ENCODE data around the gene ARSJ. TPM values are rescaled to one million over a fixed set of nuclear protein-coding genes. Genes with fewer than 3 reads are reported as not detected.

ARSJ gene
- total and polyA plus RNA-seq, 2 of the 8 experiments (the other 6 are each of a cell fraction or from before 2014, with no cell fraction given), result 1.4 to 6.3 TPM

GRCh38 chr4:113907559-113907958, 71.9 kb downstream of the ARSJ start:
- DNase-seq (ENCODE audit: low read depth in 1 of 2, low spot score in 2 of 2) (no peak), FAIRE-seq (no peak)
- H3K4me3 ChIP-seq (ENCODE audit: extremely low read depth in 1 of 4, insufficient read depth in 2 of 4, low read depth in 3 of 4, low read length in 4 of 4), result no peak overlapping the region
- ChIA-PET POLR2A (ENCODE audit: partially characterized antibody) (no interaction called here), CTCF (ENCODE audit: partially characterized antibody) (no interaction called here)
- no peak overlapping the region for H3K4ac ChIP-seq (replicated peaks; ENCODE audit: insufficient read length, low read depth, low read length)
- no peaks in the 10 kb centered on the region; the same call in 1 of the 2 replicates for H3K23me2 ChIP-seq (ENCODE audit: low read depth, low read length)
- no peak overlapping the region for H2BK15ac ChIP-seq (ENCODE audit: low read length)
- H2BK12ac ChIP-seq (ENCODE audit: low read depth, low read length), result no peak overlapping the region
- H2BK5ac ChIP-seq (ENCODE audit: low read depth, low read length), result no peak overlapping the region
- 88% methylated on average over 1 of the region's 1 CpG; no CpG with 5 or more reads in 1 of the 2 experiments for WGBS, 2 experiments (ENCODE audit: extremely low coverage in 1 of 2, insufficient coverage in 1 of 2, insufficient read length in 1 of 2, insufficient replicate concordance in 2 of 2, low coverage in 1 of 2, low lambda C conversion rate in 2 of 2, missing lambda C conversion rate in 1 of 2)
- H3K9me3 ChIP-seq (ENCODE audit: insufficient read depth in 2 of 2, low read depth in 1 of 2, low read length in 1 of 2), result no peaks in the 10 kb centered on the region
- no peak overlapping the region for H4K91ac ChIP-seq (replicated peaks; ENCODE audit: insufficient read length, low read length)
- H3K27me3 ChIP-seq (replicated peaks in 1 of 4; ENCODE audit: control insufficient read depth in 3 of 4, extremely low read depth in 1 of 4, insufficient read depth in 3 of 4, low read length in 3 of 4), result no peaks in the 10 kb centered on the region
- no peaks in the 10 kb centered on the region for H3K36me3 ChIP-seq (ENCODE audit: control insufficient read depth in 2 of 4, insufficient read depth in 4 of 4, low read length in 3 of 4)
- H3K27ac ChIP-seq (ENCODE audit: low read depth, low read length), result no peak overlapping the region
- no peaks in the 10 kb centered on the region for H3K79me1 ChIP-seq (ENCODE audit: low read depth, low read length)
- no peak overlapping the region for H3K56ac ChIP-seq (replicated peaks; ENCODE audit: insufficient read length, low read depth, low read length)
- H3K18ac ChIP-seq (ENCODE audit: extremely low read depth, low read length), result no peak overlapping the region
- H3K79me2 ChIP-seq (ENCODE audit: control insufficient read depth in 1 of 2, insufficient read depth in 2 of 2, low read length in 2 of 2), result no peaks in the 10 kb centered on the region
- no peaks in the 10 kb centered on the region for H3K4me1 ChIP-seq (replicated peaks in 1 of 4; ENCODE audit: control insufficient read depth in 3 of 4, insufficient read depth in 4 of 4, low read length in 3 of 4)
- H2BK20ac ChIP-seq (ENCODE audit: low read length), result no peak overlapping the region
- no peak overlapping the region for H2AK5ac ChIP-seq (ENCODE audit: low read depth, low read length)
- H3K14ac ChIP-seq (ENCODE audit: insufficient read length), result no peak overlapping the region
- H4K5ac ChIP-seq (ENCODE audit: insufficient read length, low read depth, low read length), result no peak overlapping the region
- no peaks in the 10 kb centered on the region for H4K20me1 ChIP-seq (replicated peaks in 1 of 2; ENCODE audit: control insufficient read depth in 1 of 2, insufficient read depth in 2 of 2, low read length in 2 of 2)
- no peak overlapping the region for H3K23ac ChIP-seq (ENCODE audit: insufficient read length)
- no peak overlapping the region for H4K8ac ChIP-seq (ENCODE audit: extremely low read depth, insufficient read depth, low read length)
- no peak overlapping the region for H3K9ac ChIP-seq (replicated peaks in 1 of 4; ENCODE audit: extremely low read depth in 1 of 4, low read depth in 3 of 4, low read length in 3 of 4)
- no peak overlapping the region for H2AFZ ChIP-seq (ENCODE audit: low read length)
- H2BK120ac ChIP-seq (replicated peaks; ENCODE audit: low read depth, low read length), result no peak overlapping the region
- no peak overlapping the region for H3K4me2 ChIP-seq (ENCODE audit: insufficient read depth in 1 of 2, low read depth in 2 of 2, low read length in 2 of 2)
- TF ChIP-seq POU5F1 (IDR thresholded peaks at IDR 0.05; ENCODE audit: low read depth, low read length) (no peak), HDAC6 (IDR thresholded peaks at IDR 0.05; ENCODE audit: low read depth, low read length) (no peak), MAFK (IDR thresholded peaks at IDR 0.05; ENCODE audit: low read depth, low read length) (no peak), HDAC2 (IDR thresholded peaks at IDR 0.05; ENCODE audit: borderline replicate concordance in 1 of 2, low read depth in 2 of 2, low read length in 2 of 2) (no peak), PHF8 (conservative IDR thresholded peaks at IDR 0.05; ENCODE audit: low read depth, low read length) (no peak), TEAD4 (IDR thresholded peaks at IDR 0.05; ENCODE audit: low read depth, low read length) (no peak), CREB1 (IDR thresholded peaks at IDR 0.05) (no peak), KDM1A (IDR thresholded peaks at IDR 0.05; ENCODE audit: borderline replicate concordance, low read length) (no peak), EZH2 (IDR thresholded peaks at IDR 0.05; ENCODE audit: low read depth, low read length, severe bottlenecking) (no peak), JUND (IDR thresholded peaks at IDR 0.05; ENCODE audit: low read length) (no peak), FOSL1 (IDR thresholded peaks at IDR 0.05; ENCODE audit: insufficient read depth, low read depth, low read length) (no peak), CEBPB (IDR thresholded peaks at IDR 0.05; ENCODE audit: low read depth, low read length) (no peak), RAD21 (IDR thresholded peaks at IDR 0.05 in 1 of 2, conservative IDR thresholded peaks at IDR 0.05 in 1 of 2; ENCODE audit: low read depth in 2 of 2, low read length in 2 of 2) (no peak), ATF3 (IDR thresholded peaks at IDR 0.05; ENCODE audit: insufficient read depth, low read depth, low read length) (no peak)

All from H1 (cell line).